Subcutaneous abdominal adipose tissue (tissue), 5 donors: ENCODE data around the gene CARD16.
"Not testable (repeated sequence)": the region's sequence is repeated elsewhere in the genome, so short reads cannot be mapped to it uniquely, and the experiment has no call there.

Experiments
- H3K27ac ChIP-seq: one replicate; pipeline ENCODE4 v1.7.0; 2013; ENCODE audit warnings: low read depth, mild to moderate bottlenecking, inconsistent platforms, low read length, moderate library complexity
- H3K27me3 ChIP-seq, 5 donors: one replicate each; pipeline ENCODE4 v1.7.0; 2013; ENCODE audit warnings: low read length in 5 of 5, inconsistent platforms in 1 of 5; ENCODE audit not compliant: control insufficient read depth in 5 of 5, insufficient read depth in 4 of 5
- H3K36me3 ChIP-seq, 5 donors: one replicate each; pipeline ENCODE4 v1.7.0; 2013; ENCODE audit warnings: low read length in 5 of 5; ENCODE audit not compliant: control insufficient read depth in 5 of 5, insufficient read depth in 5 of 5
- H3K4me1 ChIP-seq, 5 donors: one replicate each; pipeline ENCODE4 v1.7.0; 2013; ENCODE audit warnings: low read length in 5 of 5, mild to moderate bottlenecking in 3 of 5, moderate library complexity in 1 of 5; ENCODE audit not compliant: control insufficient read depth in 5 of 5, insufficient read depth in 5 of 5
- H3K4me3 ChIP-seq, 5 donors: one replicate each; pipeline ENCODE4 v1.7.0; 2013; ENCODE audit warnings: low read length in 5 of 5, low read depth in 1 of 5
- H3K9ac ChIP-seq, 5 donors: one replicate each; pipeline ENCODE4 v1.7.0; 2013; ENCODE audit warnings: low read length in 5 of 5, mild to moderate bottlenecking in 4 of 5, moderate library complexity in 3 of 5
- H3K9me3 ChIP-seq, 5 donors: one replicate each; pipeline ENCODE4 v1.7.0; 2013; ENCODE audit warnings: low read length in 5 of 5; ENCODE audit not compliant: control insufficient read depth in 5 of 5
- donor health status: healthy.
- donor health status: healthy.
- donor health status: healthy.
- donor health status: healthy.
- donor health status: healthy.

Gene CARD16

DNA sequence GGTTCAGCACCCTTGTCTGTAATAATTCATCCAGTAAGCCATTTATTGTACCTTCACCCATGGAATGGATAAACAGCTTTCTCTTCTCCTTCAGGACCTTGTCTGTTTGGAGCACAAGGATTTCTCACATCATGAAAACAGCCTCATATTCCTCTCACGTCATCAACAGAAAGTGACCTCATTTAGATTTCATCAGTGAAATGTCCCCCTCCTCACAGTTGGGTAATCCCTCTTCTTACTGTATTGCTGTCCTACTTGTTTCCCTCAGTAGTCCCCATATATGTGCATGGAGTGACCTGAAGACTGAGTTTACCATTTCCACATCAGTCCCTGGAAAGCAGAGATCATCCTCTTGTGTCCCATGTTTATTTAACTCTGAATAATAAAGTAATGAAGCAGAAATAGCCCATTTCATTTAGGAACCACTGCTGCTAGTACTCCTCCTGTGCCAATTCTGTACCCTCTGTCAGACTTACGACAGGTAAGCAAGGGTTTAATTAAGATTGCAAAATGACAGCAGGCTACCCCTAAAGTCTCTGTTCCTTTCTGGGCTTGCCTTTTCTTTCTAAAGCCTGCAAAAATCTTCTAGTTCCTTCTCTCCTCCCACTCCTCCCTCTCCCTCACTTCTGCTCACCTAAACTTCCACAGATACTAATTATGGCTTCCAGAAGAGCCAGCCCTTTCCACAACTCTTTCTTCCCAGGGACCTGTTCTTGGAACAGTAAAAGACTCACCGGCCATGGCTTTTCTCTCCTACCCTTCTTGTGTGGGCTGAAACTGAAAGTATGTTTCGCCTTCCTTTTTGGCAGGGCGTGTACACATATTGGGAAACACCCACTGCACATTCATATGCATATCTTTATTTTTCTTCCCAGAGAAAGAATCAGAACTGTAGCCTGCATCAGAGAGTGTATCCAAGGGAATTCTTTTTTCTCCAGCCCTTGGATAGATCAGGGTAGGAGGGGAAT, at the start of gene CARD16:
Gene CARD16, minus strand, starts transcription at position 779 of the 968 bp plus-strand sequence. Its CDS starts 38 bp downstream, at position 741.
- not testable (repeated sequence) for H3K27me3 ChIP-seq

DNA sequence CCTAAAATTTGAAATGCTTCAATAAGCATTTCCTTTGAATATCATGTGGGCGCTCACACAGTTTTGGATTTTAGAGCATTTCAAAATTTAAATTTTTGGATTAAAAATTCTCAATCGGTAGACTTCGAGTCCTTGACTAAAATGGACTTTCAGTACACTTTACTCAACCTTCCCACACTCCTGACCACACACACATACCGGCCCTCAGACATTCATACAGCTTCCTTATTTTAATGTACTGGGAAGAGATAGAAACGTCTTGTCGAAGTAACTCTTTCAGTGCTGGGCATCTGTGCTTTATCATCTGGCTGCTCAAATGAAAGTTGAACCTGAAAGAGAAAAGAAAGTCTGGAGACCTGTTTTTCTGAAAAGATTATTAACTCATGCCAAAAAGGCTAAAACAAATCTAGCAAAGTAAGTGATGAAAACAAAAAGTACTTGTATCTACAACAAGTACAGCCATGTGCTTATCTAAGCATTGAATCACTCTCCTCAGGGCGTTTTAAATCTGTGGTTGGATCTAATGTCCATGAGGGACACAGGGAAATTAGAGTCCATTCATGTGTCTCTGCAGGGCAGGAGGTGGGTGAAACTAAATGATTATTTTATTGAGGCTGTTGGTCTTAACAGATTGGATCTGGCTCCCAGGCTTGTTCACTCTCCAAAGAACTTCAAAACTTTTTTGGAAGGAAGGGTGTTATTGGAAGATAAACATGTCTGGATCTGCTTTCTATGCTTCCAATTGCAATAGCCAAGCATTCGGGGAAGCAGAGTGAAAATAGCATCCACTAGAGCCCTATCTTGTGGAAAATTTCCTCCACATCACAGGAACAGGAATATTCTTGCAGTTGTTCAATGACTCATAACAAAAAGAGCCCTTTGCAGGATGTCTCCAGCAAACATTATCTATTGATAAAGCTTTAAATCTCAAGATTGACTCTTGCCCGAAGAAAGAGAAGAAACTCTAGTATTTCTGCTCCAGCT, 47.4 kb upstream of the CARD16 start:
- H3K27me3 ChIP-seq: no peaks in the 10 kb centered on the region
- no peak overlapping the region for H3K9ac ChIP-seq
- no peaks in the 10 kb centered on the region for H3K4me1 ChIP-seq
- H3K27ac ChIP-seq: no peak overlapping the region
- H3K4me3 ChIP-seq: no peak overlapping the region
- H3K9me3 ChIP-seq: no peaks in the 10 kb centered on the region
- no peaks in the 10 kb centered on the region for H3K36me3 ChIP-seq

More for the DNA sequence above, at the start of gene CARD16:
- not testable (repeated sequence) for H3K9me3 ChIP-seq, H3K36me3 ChIP-seq
- peak within 1 kb of the TSS; percentile 41 to 73 (median 56) for H3K9ac ChIP-seq
- peak within 1 kb of the TSS; percentile 28 to 70 (median 68) for H3K4me3 ChIP-seq
- H3K27ac ChIP-seq: peak within 1 kb of the TSS; percentile 70
- H3K4me1 ChIP-seq: peaks cover 2 to 32% (median 28%) of the 10 kb centered on the region in 5 donors

DNA sequence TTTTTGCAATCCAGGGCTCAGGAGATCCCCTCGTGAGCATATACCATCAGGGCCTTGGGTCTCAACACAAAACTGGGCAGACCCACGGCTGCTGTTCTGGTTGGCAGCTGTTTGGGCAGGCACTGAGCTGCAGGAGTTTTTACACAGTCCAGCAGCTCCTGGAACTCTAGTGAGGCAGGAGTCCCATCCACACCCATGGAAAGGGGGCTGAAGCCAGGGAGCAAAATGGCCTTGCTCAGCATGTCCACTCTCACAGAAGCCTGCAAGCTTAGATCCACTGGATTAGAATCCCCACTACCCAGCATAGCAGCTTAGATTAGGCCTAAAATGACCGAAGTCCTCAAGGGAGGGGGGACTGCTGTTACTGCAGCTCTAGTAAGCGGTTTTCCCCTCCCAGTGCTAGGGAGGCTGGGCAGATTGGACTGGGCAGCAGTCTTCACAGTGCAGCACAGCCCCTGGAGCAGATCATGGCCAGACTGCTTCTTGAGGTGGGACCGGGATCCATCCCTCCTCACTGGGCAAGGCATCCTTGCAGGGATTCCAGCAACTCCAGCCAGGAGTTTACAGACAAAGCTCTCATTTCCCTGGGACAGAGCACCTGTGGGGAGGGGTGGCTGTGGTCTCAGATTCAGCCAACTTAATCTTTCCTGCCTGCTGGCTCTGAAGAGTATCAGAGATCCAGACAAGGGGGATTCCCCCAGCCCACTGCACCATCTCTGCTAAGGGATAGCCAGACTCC, 36.4 kb upstream of the CARD16 start:
- H3K4me1 ChIP-seq: peaks cover 0 to 6% (median 4%) of the 10 kb centered on the region in 5 donors
- H3K4me3 ChIP-seq: no peak overlapping the region
- no peak overlapping the region for H3K27ac ChIP-seq
- no peak overlapping the region for H3K9ac ChIP-seq
- no peaks in the 10 kb centered on the region for H3K9me3 ChIP-seq
- no peaks in the 10 kb centered on the region for H3K27me3 ChIP-seq
- no peaks in the 10 kb centered on the region for H3K36me3 ChIP-seq

GRCh38 chr11:105080171-105080906, 35.2 kb upstream of the CARD16 start:
- H3K36me3 ChIP-seq, H3K4me1 ChIP-seq, H3K27ac ChIP-seq, H3K9ac ChIP-seq, H3K27me3 ChIP-seq, H3K9me3 ChIP-seq: not testable (repeated sequence)
- peak overlapping the region in 2 of 5 donors; percentile 11 to 35 for H3K4me3 ChIP-seq

- Histone ChIP-seq H3K36me3 (no peaks in the 10 kb centered on the region), H3K27me3 (no peaks in the 10 kb centered on the region), H3K4me3 (no peak overlapping the region), H3K27ac (no peak overlapping the region), H3K4me1 (peaks cover 0 to 6% (median 4%) of the 10 kb centered on the region in 5 donors), H3K9ac (no peak overlapping the region), H3K9me3 (no peaks in the 10 kb centered on the region)
These were observed 33.1 kb upstream of the CARD16 start for GRCh38 chr11:105078283-105078682.

- H3K9ac ChIP-seq, H3K27ac ChIP-seq, H3K4me3 ChIP-seq: not testable (repeated sequence)
These were observed 32.1 kb upstream of the CARD16 start for GRCh38 chr11:105077141-105077790.

GRCh38 chr11:105074166-105074530, 29.0 kb upstream of the CARD16 start:
- H3K4me1 ChIP-seq: peaks cover 0 to 9% (median 7%) of the 10 kb centered on the region in 5 donors

More at GRCh38 chr11:105077141-105077790, 32.1 kb upstream of the CARD16 start:
- H3K36me3 ChIP-seq, H3K9me3 ChIP-seq, H3K27me3 ChIP-seq, H3K4me1 ChIP-seq: not testable (repeated sequence)

GRCh38 chr11:105073456-105074165, 28.5 kb upstream of the CARD16 start:
- Histone ChIP-seq H3K9ac (no peak overlapping the region), H3K27me3 (no peaks in the 10 kb centered on the region), H3K27ac (no peak overlapping the region), H3K4me1 (peaks cover 0 to 9% (median 7%) of the 10 kb centered on the region in 5 donors), H3K9me3 (no peaks in the 10 kb centered on the region), H3K4me3 (no peak overlapping the region), H3K36me3 (no peaks in the 10 kb centered on the region)

More at GRCh38 chr11:105074166-105074530, 29.0 kb upstream of the CARD16 start:
- H3K36me3 ChIP-seq: no peaks in the 10 kb centered on the region
- no peaks in the 10 kb centered on the region for H3K27me3 ChIP-seq
- H3K27ac ChIP-seq: no peak overlapping the region
- no peaks in the 10 kb centered on the region for H3K9me3 ChIP-seq
- no peak overlapping the region for H3K9ac ChIP-seq
- no peak overlapping the region for H3K4me3 ChIP-seq
